Measurements from ENCODE around the gene COA6.

The COA6 gene

DNA sequence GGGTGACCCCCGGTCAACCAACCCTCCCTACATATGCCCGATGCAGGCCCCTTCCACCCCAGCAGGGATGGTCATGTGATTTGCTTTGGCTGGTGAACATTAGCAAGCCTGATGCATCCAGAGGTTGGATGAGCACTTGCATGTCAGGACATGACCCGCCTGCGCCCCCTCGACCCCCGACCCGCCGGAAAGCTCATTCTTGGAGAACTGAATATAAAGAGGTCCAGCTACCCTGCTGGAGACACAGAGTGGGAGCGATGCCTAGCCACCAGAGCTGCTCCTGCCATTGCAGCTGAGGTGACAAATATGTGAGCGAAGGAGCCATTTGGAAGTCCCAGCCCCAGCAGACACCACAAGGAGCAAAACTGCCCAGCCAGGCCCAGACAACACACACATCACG lies 39.6 kb downstream of the COA6 start:
- DNase-seq (ENCODE audit: low read depth): no peak

GRCh38 chr1:234413485-234413884 lies 40.2 kb downstream of the COA6 start:
- DNase-seq (ENCODE audit: low read depth): no peak

- DNase-seq (ENCODE audit: low read depth): no peak
These were observed 40.7 kb downstream of the COA6 start for GRCh38 chr1:234413990-234414389.

- DNase-seq (ENCODE audit: low read depth): no peak
These were observed 54.8 kb downstream of the COA6 start for GRCh38 chr1:234427950-234428646.

DNA sequence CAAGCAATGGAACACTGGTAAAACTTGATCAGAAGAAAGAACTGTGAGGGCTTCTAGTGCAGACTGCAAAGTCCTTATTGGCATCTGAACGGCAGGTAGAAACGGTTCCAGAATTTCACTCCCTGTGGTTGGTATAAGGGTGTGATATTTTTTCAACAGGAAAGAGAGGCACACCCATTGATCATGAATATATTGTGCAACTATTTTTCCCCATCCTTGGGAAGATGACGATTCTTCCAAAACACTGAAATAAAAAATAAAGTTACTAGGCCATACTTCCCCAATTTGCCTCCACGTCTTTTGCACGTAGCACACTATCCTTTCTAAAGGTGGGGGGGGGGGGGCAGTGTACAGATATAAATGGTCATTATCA lies 56.2 kb downstream of the COA6 start:
- no peak for DNase-seq (ENCODE audit: low read depth)

DNA sequence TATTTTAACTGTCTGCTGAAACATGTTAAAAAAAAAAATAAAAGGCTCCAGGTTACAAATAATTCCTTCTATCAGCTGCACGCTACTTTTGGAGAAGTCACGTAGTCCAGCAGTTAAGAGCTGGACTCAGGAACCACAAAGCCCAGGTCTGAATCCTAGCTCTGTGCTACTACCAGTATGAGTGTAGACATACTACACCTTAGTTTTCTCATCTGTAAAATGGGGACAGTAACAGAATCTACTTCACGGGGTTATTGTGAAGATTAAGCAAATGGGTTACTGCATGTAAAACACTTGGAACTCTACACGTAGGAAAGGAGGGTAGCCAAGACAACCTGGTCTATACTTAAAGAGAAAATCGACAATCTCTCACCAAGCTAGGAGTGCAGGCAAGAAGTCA lies 57.4 kb downstream of the COA6 start:
- DNase-seq (ENCODE audit: low read depth): no peak

DNA sequence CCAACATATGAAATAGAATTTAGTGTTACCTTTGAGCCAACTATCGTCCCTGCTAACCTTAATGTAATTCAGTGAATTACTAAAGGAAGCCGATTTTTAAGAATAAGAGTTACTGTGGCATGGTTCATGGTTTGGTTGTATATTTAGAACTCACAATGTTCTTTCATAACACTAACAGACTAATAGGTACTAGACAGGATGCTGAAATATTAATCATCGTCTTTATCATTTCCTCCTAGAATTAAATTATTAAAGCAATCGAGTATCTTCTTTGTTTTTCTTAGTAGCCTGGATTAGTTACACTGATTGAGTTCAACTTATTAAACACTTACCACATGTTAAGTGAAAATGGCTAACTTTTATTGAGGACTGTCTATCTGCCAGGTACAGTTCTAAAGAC lies 58.0 kb downstream of the COA6 start:
- no peak for DNase-seq (ENCODE audit: low read depth)

DNA sequence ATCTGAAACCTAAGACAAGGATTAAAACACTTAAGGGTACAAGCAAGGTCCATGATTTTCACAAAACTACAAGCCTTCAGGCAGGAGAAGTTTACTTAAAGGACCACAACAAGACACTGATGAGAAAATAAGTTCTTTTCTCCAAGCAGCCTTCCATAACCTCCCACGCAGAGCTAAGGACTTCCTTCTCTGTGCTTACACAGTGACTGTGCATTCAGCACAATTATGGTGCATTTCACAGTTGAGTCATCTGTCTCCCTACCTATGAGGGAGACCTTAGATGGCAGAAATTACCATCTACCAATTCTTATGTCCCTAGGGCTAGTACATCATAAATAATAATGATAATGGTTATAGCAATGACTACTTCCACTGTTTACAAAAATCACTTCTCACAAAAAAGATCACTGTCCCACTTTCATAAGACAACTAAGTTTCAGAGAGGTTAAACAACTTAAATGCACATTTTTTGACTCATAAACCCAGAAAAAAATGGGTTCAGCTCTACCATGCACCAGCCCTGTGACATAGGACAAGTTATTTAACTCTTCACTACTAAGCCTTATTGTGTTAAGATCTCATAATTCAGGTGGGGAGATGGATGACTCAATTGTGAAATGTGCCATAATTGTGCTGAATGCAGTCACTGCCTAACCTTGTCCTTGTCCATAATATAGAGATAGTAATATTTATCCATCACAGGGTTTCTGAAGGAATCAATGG lies 60.5 kb downstream of the COA6 start:
- no peak for DNase-seq (ENCODE audit: low read depth)
